ENCODE measurements around the gene APOF.

- TF ChIP-seq POLR2AphosphoS5 (IDR thresholded peaks at IDR 0.05; ENCODE audit: low read length), result no peak
- no peak for TF ChIP-seq SRF (IDR thresholded peaks at IDR 0.05; ENCODE audit: low read depth in 2 of 2, low read length in 2 of 2)
- no peak for TF ChIP-seq CTCF (IDR thresholded peaks at IDR 0.05 in 2 of 3, conservative IDR thresholded peaks at IDR 0.05 in 1 of 3; ENCODE audit: control insufficient read depth in 2 of 3, extremely low read depth in 1 of 3, insufficient read depth in 1 of 3, low read depth in 3 of 3, low read length in 3 of 3)
- no peak for TF ChIP-seq ATF2 (IDR thresholded peaks at IDR 0.05; ENCODE audit: low read length)
- peak; percentile 46; the same call in 1 of the 2 replicates for TF ChIP-seq POLR2A (IDR thresholded peaks at IDR 0.05; ENCODE audit: low read depth, low read length)
- TF ChIP-seq BCL11A (IDR thresholded peaks at IDR 0.05; ENCODE audit: low read depth, low read length), result no peak
These were observed 3.7 kb downstream of the APOF start for GRCh38 chr12:56358836-56359532.
